Transverse colon (tissue), 4 donors: ENCODE data around the gene TUBG2. TPM values are rescaled to one million over a fixed set of nuclear protein-coding genes. Genes with fewer than 3 reads are reported as not detected.

ENCODE experiments used
- DNase-seq: peaks from one replicate; pipeline ENCODE4 v3.0.0-alpha.2; 2019
- H3K27ac ChIP-seq, 4 donors: fragments of 200-600 bp; sonication (generic); 2 replicates each; pipeline ENCODE4 v1.5.1; 2016 to 2018; ENCODE audit warnings: inconsistent platforms in 4 of 4
- H3K27me3 ChIP-seq: fragments of 200-600 bp; sonication (generic); 2 replicates; pipeline ENCODE4 v1.5.1; 2017; ENCODE audit warnings: inconsistent platforms
- H3K36me3 ChIP-seq, 4 donors: fragments of 200-600 bp; sonication (generic); 2 replicates each; pipeline ENCODE4 v1.5.1; 2017 to 2019; ENCODE audit warnings: inconsistent platforms in 4 of 4
- H3K4me1 ChIP-seq, 4 donors: fragments of 200-600 bp; sonication (generic); 2 replicates each; pipeline ENCODE4 v1.5.1; 2017 to 2020; ENCODE audit warnings: inconsistent platforms in 4 of 4
- H3K4me3 ChIP-seq, 4 donors: fragments of 200-600 bp; sonication (generic); 1 replicate in 1 of 4; 2 replicates in 3 of 4; pipeline versions ENCODE4 v1.5.1 to v1.6.1; 2017 to 2019; ENCODE audit warnings: inconsistent platforms in 4 of 4
- H3K9me3 ChIP-seq, 2 donors: fragments of 200-600 bp; sonication (generic); 2 replicates each; pipeline ENCODE4 v1.5.1; 2017 to 2019; ENCODE audit warnings: inconsistent platforms in 2 of 2
- CTCF ChIP-seq, 5 experiments: fragments of 200-600 bp in 3 of 5; fragments of 450-650 bp in 2 of 5; sonication (generic) in 3 of 5; IDR thresholded peaks; 1 replicate in 2 of 5; 2 replicates in 3 of 5; pipeline ENCODE4 v1.5.1; 2016 to 2017; ENCODE audit warnings: antibody characterized with exemption in 5 of 5, inconsistent platforms in 3 of 5, mild to moderate bottlenecking in 2 of 5, moderate library complexity in 1 of 5
- EP300 ChIP-seq: sonication (generic); formaldehyde crosslinking; IDR thresholded peaks from one replicate; pipeline ENCODE4 v1.6.1; 2017; ENCODE audit warnings: antibody characterized with exemption, low read depth
- POLR2A ChIP-seq: fragments of 450-650 bp; IDR thresholded peaks from one replicate; pipeline ENCODE4 v1.6.1; 2016; ENCODE audit warnings: antibody characterized with exemption, mild to moderate bottlenecking, moderate library complexity
- POLR2AphosphoS5 ChIP-seq, 3 donors: sonication (generic); formaldehyde crosslinking; IDR thresholded peaks; one replicate each; pipeline ENCODE4 v1.6.1; 2016; ENCODE audit warnings: antibody characterized with exemption in 3 of 3
- WGBS, 2 donors: methylation state at CpG; one replicate each; pipeline ENCODE4 v1.1.5; 2018; ENCODE audit warnings: low coverage in 1 of 2; 5-methylcytosine and 5-hydroxymethylcytosine counted together
- in situ Hi-C, 4 donors: fragments of 200-750 bp; cut with MboI; loops; one replicate each; pipeline versions ENCODE4 v1.15.0 to v1.15.1; 2017; ENCODE audit warnings: low sequenced_read_pairs in 3 of 4, low pct_ligation_motif_present in 1 of 4, low pct_unique_long_range_greater_than_20kb in 1 of 4
- intact Hi-C: fragments of 100-400 bp; cut with DNase I; formaldehyde crosslinking; loops from one replicate; pipeline ENCODE4 v1.15.1; 2023; ENCODE audit warnings: low total_unique reads
- total RNA-seq, 4 donors: library from RNA; depleted of rRNA; stranded (reverse); fragments of >200 nt; gene quantifications; one replicate each; pipeline ENCODE4 v1.1.0, GENCODE V29; 2016

Gene TUBG2
- total RNA-seq, 4 donors from 2014 or later = 9.6 to 53.1 (median 26.7) TPM

- H3K27me3 ChIP-seq = no peaks in the 10 kb centered on the region
- H3K4me3 ChIP-seq = no peak overlapping the region
- TF ChIP-seq POLR2AphosphoS5 (IDR thresholded peaks at IDR 0.05) (no peak), POLR2A (no peak), CTCF (IDR thresholded peaks at IDR 0.05) (no peak), EP300 (no peak)
- H3K4me1 ChIP-seq = peaks cover 0 to under 1% (median 0%) of the 10 kb centered on the region in 4 donors
- DNase-seq = no peak
- in situ Hi-C loops (loop anchor here in 2 of 4 donors (25.0 kb wide), 1 partner anchor 233 kb away; no protein-coding TSS in a partner anchor), intact Hi-C loops (no loop called here)
- H3K27ac ChIP-seq = no peak overlapping the region
- H3K36me3 ChIP-seq = peaks cover 0 to 78% (median 36%) of the 10 kb centered on the region in 4 donors
- H3K9me3 ChIP-seq = no peaks in the 10 kb centered on the region
- 77 to 80% methylated on average over 5 of the region's 5 CpGs for WGBS, 2 donors
Measured at GRCh38 chr17:42704490-42704836, 45.4 kb downstream of the TUBG2 start.

GRCh38 chr17:42704837-42705494 is 45.9 kb downstream of the TUBG2 start:
- intact Hi-C loops = no loop called here
- Histone ChIP-seq H3K9me3 (no peaks in the 10 kb centered on the region), H3K27ac (peak overlapping the region in 2 of 4 donors; percentile 1 to 3), H3K36me3 (peaks cover 0 to 83% (median 39%) of the 10 kb centered on the region in 4 donors), H3K4me3 (no peak overlapping the region), H3K4me1 (no peaks in the 10 kb centered on the region), H3K27me3 (no peaks in the 10 kb centered on the region)
- in situ Hi-C loops = loop anchor here in 2 of 4 donors (25.0 kb wide), 1 partner anchor 232 kb away; no protein-coding TSS in a partner anchor
- no peak for TF ChIP-seq POLR2AphosphoS5 (IDR thresholded peaks at IDR 0.05)
- TF ChIP-seq POLR2A = no peak
- no peak for TF ChIP-seq CTCF (IDR thresholded peaks at IDR 0.05)
- TF ChIP-seq EP300 = no peak
- DNase-seq = no peak
- WGBS, 2 donors = 60 to 93% methylated on average over 2 to 8 of the region's 8 CpGs

- in situ Hi-C loops = loop anchor here in 2 of 4 donors (25.0 kb wide), 1 partner anchor 231 kb away; no protein-coding TSS in a partner anchor
- Histone ChIP-seq H3K4me1 (no peaks in the 10 kb centered on the region), H3K27me3 (no peaks in the 10 kb centered on the region), H3K9me3 (no peaks in the 10 kb centered on the region), H3K27ac (no peak overlapping the region), H3K36me3 (peaks cover 3 to 98% (median 47%) of the 10 kb centered on the region in 4 donors), H3K4me3 (no peak overlapping the region)
- WGBS, 2 donors = 90% methylated on average over 5 of the region's 5 CpGs; no CpG with 5 or more reads in 1 of the 2 donors
- no peak for DNase-seq
- TF ChIP-seq POLR2A = no peak
- TF ChIP-seq POLR2AphosphoS5 (IDR thresholded peaks at IDR 0.05) = no peak
- no peak for TF ChIP-seq EP300
- TF ChIP-seq CTCF (IDR thresholded peaks at IDR 0.05) = no peak
- intact Hi-C loops = no loop called here
Measured at GRCh38 chr17:42706732-42707131, 47.6 kb downstream of the TUBG2 start.

- Histone ChIP-seq H3K36me3 (peaks cover 3 to 92% (median 45%) of the 10 kb centered on the region in 4 donors), H3K4me1 (no peaks in the 10 kb centered on the region), H3K27me3 (no peaks in the 10 kb centered on the region), H3K27ac (no peak overlapping the region), H3K4me3 (no peak overlapping the region), H3K9me3 (no peaks in the 10 kb centered on the region)
- no peak for TF ChIP-seq POLR2AphosphoS5 (IDR thresholded peaks at IDR 0.05)
- TF ChIP-seq EP300 = no peak
- no peak for TF ChIP-seq POLR2A
- no peak for TF ChIP-seq CTCF (IDR thresholded peaks at IDR 0.05)
- in situ Hi-C loops (loop anchor here in 2 of 4 donors (25.0 kb wide), 1 partner anchor 229 kb away; no protein-coding TSS in a partner anchor), intact Hi-C loops (no loop called here)
- no peak for DNase-seq
- WGBS, 2 donors = 98% methylated on average over 3 of the region's 3 CpGs; no CpG with 5 or more reads in 1 of the 2 donors
Measured at GRCh38 chr17:42708588-42708987, 49.5 kb downstream of the TUBG2 start.
